ENCODE measurements around the gene CSPG4.
"Not testable (repeated sequence)": the region's sequence is repeated elsewhere in the genome, so short reads cannot be mapped to it uniquely, and the experiment has no call there.

CSPG4 gene

DNA sequence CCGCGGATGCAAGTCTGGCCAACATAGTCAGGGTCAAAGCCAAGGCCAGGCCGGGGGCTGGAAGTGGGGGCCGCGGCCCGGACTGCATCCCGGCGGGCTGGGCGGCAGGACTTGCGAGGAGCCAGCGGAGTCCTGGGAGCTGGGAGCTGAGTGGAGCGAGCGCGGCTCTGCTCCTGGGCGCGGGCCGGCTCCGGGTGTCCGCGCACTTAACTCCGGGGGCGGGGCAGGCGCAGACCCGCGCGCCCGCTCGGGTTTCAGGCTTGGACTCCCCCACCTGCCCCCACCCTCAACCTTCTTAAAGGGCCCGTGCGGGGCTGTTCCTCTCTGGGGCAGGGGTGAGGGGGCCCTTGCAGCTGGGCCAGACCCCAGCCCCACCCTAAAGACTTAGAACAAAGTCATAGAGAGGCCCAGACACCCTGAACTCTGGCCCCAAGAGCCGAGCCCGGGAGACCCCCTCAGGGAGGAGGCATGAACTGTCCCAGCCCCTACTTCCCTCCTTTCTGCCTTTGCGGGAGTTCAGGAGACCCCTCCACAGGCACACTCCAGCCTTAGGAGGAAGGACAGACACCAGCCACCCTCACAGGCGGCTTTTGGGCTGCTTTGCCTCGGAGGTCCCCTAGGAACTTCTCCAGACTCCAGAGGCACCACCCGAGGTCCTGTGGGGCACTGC lies at the start of gene CSPG4:
Gene CSPG4 (minus strand): TSS at position 181 of the 670 bp plus-strand sequence. CDS start 93 bp downstream, at position 88.
- ATAC-seq (ENCODE audit: low read depth), result no peak
- H3K4me1 Mint-ChIP-seq, result no peaks in the 10 kb centered on the region
- H3K36me3 Mint-ChIP-seq, result no peaks in the 10 kb centered on the region
- no peak within 1 kb of the TSS for H3K4me3 Mint-ChIP-seq
- no peaks in the 10 kb centered on the region for H3K9me3 Mint-ChIP-seq
- no peak for DNase-seq (ENCODE audit: low spot score in 2 of 2)
- H3K27me3 Mint-ChIP-seq, result peaks cover 13% of the 10 kb centered on the region
- H3K27ac Mint-ChIP-seq, result no peak within 1 kb of the TSS

GRCh38 chr15:75762357-75762718 lies 49.7 kb upstream of the CSPG4 start:
- H3K4me1 Mint-ChIP-seq, result peaks cover 12% of the 10 kb centered on the region
- not testable (repeated sequence) for H3K36me3 Mint-ChIP-seq; ATAC-seq (ENCODE audit: low read depth); H3K27ac Mint-ChIP-seq; H3K27me3 Mint-ChIP-seq; DNase-seq (ENCODE audit: low spot score in 2 of 2); H3K4me3 Mint-ChIP-seq; H3K9me3 Mint-ChIP-seq

DNA sequence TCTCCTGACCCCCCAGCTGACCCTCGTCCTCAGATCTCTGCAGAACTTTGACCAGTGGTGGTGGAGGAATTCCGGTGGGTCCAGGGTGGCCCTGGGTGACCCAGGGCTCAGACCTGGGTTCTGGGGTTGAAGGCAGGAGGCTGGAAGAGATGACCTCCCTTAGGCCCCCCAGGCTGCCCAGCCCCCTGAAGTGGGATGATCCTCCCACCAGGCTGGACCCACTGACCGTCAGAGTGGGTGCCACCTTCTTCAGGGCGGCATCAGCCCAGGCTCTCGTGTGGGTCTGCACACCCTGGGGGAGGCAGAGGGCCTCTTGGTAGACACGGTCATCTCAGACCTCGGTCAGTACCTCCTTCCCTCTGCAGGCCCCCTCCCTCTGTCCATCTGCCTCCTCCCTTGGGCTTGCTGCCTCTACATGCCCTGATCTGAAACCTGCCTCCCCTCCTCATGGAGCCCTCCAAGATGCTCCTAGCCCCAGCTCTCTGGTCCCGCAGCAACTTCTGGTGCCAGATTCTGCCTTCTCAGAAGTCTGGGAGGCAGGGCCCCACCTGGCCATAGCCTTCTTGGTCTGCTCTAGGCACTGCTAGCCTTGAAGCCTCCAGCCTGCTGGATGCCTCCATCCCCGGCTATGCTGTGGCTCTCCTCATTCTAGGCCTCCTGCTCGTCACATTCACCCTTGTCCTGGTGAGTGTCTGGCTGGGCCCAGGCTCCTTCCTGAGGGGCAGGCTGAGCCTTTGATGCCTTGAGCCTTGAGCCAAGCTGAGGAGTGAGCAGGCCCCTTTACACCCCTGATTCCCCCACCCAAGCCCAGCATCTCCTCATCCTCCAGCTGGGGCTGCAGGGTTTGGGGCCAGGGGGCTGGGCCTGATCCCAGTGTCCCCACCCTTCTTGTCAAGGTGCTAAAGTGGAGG lies 49.1 kb upstream of the CSPG4 start:
- no peaks in the 10 kb centered on the region for H3K9me3 Mint-ChIP-seq
- H3K36me3 Mint-ChIP-seq, result no peaks in the 10 kb centered on the region
- no peak overlapping the region for H3K27ac Mint-ChIP-seq
- no peak overlapping the region for H3K4me3 Mint-ChIP-seq
- H3K4me1 Mint-ChIP-seq, result peaks cover 12% of the 10 kb centered on the region
- H3K27me3 Mint-ChIP-seq, result peaks cover 4% of the 10 kb centered on the region
- no peak for DNase-seq (ENCODE audit: low spot score in 2 of 2)
- no peak for ATAC-seq (ENCODE audit: low read depth)

DNA sequence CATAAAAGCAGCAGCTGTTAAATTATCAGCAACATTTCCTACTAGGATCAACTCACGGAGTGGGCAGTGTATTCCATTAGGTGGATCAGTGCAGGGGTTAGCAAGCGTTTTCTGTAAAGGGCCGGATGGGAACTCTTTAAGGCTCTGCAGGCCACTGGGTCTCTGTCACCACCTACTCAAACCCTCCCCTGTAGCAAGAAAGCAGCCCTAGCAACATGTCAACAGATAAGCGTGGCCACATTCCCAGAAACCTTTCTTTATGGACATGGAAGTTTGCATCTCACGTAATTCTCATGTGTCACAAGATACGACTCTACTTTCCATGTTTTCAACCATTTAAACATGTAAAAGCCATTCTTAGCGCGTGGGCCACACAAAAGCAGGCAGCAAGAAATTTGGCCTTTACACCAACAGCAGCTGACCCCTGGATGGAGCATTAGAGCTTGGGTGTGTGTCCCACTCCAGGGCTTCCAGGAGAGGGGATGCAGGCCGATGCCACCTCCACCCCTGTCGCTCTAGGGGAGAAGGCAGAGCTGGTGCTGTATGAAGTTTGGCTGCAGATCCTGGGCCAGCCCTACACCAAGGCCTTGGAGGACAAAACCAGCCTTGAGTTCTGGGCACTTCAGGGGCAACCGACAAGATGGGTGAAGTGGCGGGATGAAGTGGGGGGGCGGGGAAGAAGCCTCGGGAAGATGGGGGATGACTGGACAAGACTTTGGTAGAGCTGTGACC lies 48.2 kb upstream of the CSPG4 start:
- H3K9me3 Mint-ChIP-seq, result no peaks in the 10 kb centered on the region
- ATAC-seq (ENCODE audit: low read depth) (no peak), DNase-seq (ENCODE audit: low spot score in 2 of 2) (no peak)
- H3K36me3 Mint-ChIP-seq, result no peaks in the 10 kb centered on the region
- H3K4me3 Mint-ChIP-seq, result no peak overlapping the region
- no peak overlapping the region for H3K27ac Mint-ChIP-seq
- peaks cover 3% of the 10 kb centered on the region for H3K27me3 Mint-ChIP-seq
- peaks cover 12% of the 10 kb centered on the region for H3K4me1 Mint-ChIP-seq

DNA sequence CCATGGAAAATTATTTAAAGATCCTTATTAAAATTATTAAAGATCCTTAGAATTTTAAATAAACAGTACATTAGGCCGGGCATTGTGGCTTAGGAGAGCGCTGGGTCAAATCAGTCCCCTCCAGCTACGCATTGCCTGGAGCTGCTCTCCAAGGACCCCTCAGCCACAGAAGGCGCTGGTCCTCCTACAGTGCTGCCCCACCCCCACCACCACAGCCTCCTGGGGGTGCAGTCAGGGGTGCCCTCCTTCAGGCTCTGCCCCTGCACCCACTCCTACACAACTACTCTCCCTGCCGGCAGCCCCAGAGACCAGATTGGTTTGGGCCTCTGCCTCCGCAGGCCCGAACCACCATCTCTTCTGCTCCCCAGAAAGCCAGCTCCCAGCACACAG lies 47.5 kb upstream of the CSPG4 start:
- peaks cover 12% of the 10 kb centered on the region for H3K4me1 Mint-ChIP-seq
- not testable (repeated sequence) for H3K36me3 Mint-ChIP-seq; H3K27me3 Mint-ChIP-seq; H3K9me3 Mint-ChIP-seq; DNase-seq (ENCODE audit: low spot score in 2 of 2); ATAC-seq (ENCODE audit: low read depth); H3K4me3 Mint-ChIP-seq; H3K27ac Mint-ChIP-seq

DNA sequence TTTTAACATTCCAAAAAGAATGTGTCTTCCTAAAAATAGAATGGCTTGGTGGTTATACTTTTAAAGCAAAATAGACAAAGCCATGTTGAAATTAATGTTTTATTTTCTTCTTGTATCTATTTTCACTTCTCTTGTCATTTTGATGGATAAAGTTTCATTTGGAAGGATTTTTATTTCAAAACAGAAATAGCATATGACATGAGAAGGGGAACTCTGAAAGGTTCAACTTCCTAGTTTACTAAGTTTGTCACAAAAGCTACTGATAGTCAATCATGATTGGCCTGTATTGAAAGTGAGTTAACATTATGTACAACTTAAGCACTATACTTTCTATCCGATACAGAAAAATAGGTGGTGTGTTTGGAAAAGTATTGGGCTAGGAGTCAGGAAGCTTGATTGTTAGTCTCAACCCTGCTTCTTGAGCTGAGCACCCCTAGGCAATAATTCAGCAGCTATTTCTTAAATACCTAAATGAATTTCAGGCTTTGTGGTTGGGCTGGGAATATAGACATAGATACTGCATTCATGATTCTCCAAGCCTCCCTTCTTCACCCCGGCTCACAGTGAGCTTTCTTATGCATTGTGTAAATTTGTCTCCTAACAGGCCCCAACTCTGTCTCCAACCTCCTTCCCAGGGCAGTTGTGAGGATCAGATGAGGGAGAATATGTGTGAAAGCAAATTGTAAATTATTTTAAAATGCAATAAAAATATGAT lies 46.9 kb upstream of the CSPG4 start:
- peak overlapping the region; percentile 92 for H3K4me3 Mint-ChIP-seq
- H3K27ac Mint-ChIP-seq, result peak overlapping the region; percentile 84
- DNase-seq (ENCODE audit: low spot score in 2 of 2) (no peak), ATAC-seq (ENCODE audit: low read depth) (peak; percentile 47)
- H3K27me3 Mint-ChIP-seq, result peaks cover 3% of the 10 kb centered on the region
- no peaks in the 10 kb centered on the region for H3K9me3 Mint-ChIP-seq
- H3K4me1 Mint-ChIP-seq, result peaks cover 12% of the 10 kb centered on the region
- H3K36me3 Mint-ChIP-seq, result no peaks in the 10 kb centered on the region

- H3K27me3 Mint-ChIP-seq, result no peaks in the 10 kb centered on the region
- H3K4me1 Mint-ChIP-seq, result peaks cover 12% of the 10 kb centered on the region
- ATAC-seq (ENCODE audit: low read depth), result peak; percentile 86
- peak; percentile 21 to 53 for DNase-seq (ENCODE audit: low spot score in 2 of 2)
- no peaks in the 10 kb centered on the region for H3K9me3 Mint-ChIP-seq
- H3K4me3 Mint-ChIP-seq, result peak overlapping the region; percentile 92
- peak overlapping the region; percentile 84 for H3K27ac Mint-ChIP-seq
- H3K36me3 Mint-ChIP-seq, result no peaks in the 10 kb centered on the region
Observed at GRCh38 chr15:75758071-75758872, 45.6 kb upstream of the CSPG4 start.

DNA sequence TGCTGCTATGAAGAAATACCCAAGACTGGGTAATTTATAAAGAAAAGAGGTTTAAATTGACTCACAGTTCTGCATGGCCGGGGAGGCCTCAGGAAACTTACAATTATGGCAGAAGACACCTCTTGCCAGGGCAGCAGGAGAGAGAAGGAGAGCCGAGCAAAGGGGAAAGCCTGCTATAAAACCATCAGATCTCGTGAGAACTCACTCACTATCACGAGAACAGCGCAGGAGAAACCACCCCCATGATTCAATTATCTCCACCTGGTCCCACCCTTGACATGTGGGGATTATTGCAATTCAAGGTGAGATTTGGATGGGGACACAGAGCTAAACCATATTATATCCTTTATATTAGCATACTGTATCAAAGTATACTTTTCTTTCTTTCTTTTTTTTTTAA lies 42.2 kb upstream of the CSPG4 start:
- H3K36me3 Mint-ChIP-seq; H3K4me1 Mint-ChIP-seq; H3K9me3 Mint-ChIP-seq; H3K27ac Mint-ChIP-seq; DNase-seq (ENCODE audit: low spot score in 2 of 2); H3K27me3 Mint-ChIP-seq; ATAC-seq (ENCODE audit: low read depth); H3K4me3 Mint-ChIP-seq: not testable (repeated sequence)

DNA sequence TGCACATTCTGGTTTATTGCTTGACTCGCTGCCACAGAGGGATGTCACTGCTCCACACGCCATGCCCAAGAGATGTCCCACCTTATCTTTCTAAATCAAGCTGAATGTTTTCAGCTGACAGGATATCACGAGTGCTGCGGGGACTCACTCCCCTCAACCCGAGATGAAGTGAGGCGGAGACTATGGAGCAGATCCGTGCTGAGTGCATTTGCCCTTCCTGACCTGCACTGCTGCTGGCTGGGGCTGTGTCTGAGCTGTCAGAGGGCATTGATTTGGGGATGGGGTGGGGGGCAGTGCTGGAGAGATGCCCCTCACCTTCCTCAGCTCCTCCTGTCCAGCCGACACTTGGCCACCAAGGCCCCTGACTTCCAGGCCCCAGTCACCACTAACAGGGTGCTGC lies 40.5 kb upstream of the CSPG4 start:
- no peak overlapping the region for H3K4me3 Mint-ChIP-seq
- DNase-seq (ENCODE audit: low spot score in 2 of 2) (no peak), ATAC-seq (ENCODE audit: low read depth) (no peak)
- H3K9me3 Mint-ChIP-seq, result no peaks in the 10 kb centered on the region
- no peaks in the 10 kb centered on the region for H3K27me3 Mint-ChIP-seq
- H3K36me3 Mint-ChIP-seq, result no peaks in the 10 kb centered on the region
- H3K4me1 Mint-ChIP-seq, result peaks cover 6% of the 10 kb centered on the region
- no peak overlapping the region for H3K27ac Mint-ChIP-seq

GRCh38 chr15:75751891-75752290 lies 39.2 kb upstream of the CSPG4 start:
- Mint-ChIP-seq H3K36me3 (no peaks in the 10 kb centered on the region), H3K27me3 (peaks cover 2% of the 10 kb centered on the region), H3K4me3 (no peak overlapping the region), H3K4me1 (peaks cover 6% of the 10 kb centered on the region), H3K9me3 (no peaks in the 10 kb centered on the region), H3K27ac (no peak overlapping the region)
- ATAC-seq (ENCODE audit: low read depth) (no peak), DNase-seq (ENCODE audit: low spot score in 2 of 2) (no peak)

GRCh38 chr15:75751116-75751875 lies 38.6 kb upstream of the CSPG4 start:
- H3K4me3 Mint-ChIP-seq, result no peak overlapping the region

DNA sequence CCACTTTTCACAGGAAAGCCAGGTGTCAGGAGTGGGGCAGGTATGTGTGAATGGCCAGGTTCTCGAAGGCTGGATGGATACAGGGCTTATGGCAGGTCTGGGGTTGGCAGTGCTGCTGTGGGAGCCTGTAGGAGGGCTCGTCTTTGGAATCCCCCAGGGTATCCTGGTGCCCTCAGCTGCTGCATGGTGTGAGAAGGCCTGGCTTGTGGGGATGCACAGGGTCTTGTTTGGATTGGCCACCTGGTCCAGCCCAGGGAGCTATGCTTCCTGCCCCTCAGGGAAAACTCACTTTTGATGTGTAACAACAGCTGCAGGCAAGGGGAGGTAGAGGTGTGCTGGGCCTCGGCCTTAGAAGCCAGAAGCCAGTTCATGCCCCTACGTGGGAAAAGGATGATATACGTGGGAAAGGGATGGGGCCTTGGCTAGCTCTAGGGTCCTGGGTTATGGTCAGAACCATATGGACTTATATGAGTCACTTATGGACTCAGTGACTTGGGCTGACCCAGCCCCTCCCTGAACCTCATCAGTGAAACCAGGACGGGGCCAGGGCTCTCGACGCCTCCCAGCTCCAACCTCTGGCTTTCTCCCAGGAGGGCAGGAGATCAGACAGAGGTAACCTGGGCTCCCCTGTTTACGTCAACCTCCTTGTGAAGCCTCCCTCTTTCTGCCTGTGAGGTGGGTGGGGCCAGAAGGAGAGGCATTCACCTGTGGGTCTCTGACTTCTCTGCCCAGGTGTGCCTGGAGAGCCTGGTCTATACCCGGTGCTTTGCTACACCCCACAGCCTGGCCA lies 37.8 kb upstream of the CSPG4 start:
- ATAC-seq (ENCODE audit: low read depth) (no peak), DNase-seq (ENCODE audit: low spot score in 2 of 2) (no peak)
- H3K4me3 Mint-ChIP-seq, result no peak overlapping the region
- no peaks in the 10 kb centered on the region for H3K36me3 Mint-ChIP-seq
- no peak overlapping the region for H3K27ac Mint-ChIP-seq
- peaks cover 4% of the 10 kb centered on the region for H3K27me3 Mint-ChIP-seq
- H3K4me1 Mint-ChIP-seq, result peaks cover 6% of the 10 kb centered on the region
- H3K9me3 Mint-ChIP-seq, result no peaks in the 10 kb centered on the region

More at GRCh38 chr15:75751116-75751875, 38.6 kb upstream of the CSPG4 start:
- no peak for DNase-seq (ENCODE audit: low spot score in 2 of 2)
- H3K27ac Mint-ChIP-seq, result no peak overlapping the region
- no peaks in the 10 kb centered on the region for H3K36me3 Mint-ChIP-seq
- H3K27me3 Mint-ChIP-seq, result peaks cover 4% of the 10 kb centered on the region
- no peak for ATAC-seq (ENCODE audit: low read depth)
- peaks cover 6% of the 10 kb centered on the region for H3K4me1 Mint-ChIP-seq
- no peaks in the 10 kb centered on the region for H3K9me3 Mint-ChIP-seq
